HG03097 (cell line): ENCODE results near the gene SOCS1.

Experiments
- ATAC-seq: cut with Tn5 transposase; IDR thresholded peaks from one replicate; pipeline ENCODE4 v1.9.1; 2021; ENCODE audit not compliant: unreplicated experiment, low FRiP score

SOCS1 gene

GRCh38 chr16:11208916-11209665, 46.9 kb downstream of the SOCS1 start:
- ATAC-seq, result no peak

GRCh38 chr16:11207646-11208045, 48.4 kb downstream of the SOCS1 start:
- no peak for ATAC-seq

- no peak for ATAC-seq
Measured at GRCh38 chr16:11205754-11206581, 50.0 kb downstream of the SOCS1 start.

- ATAC-seq, result no peak
Measured at GRCh38 chr16:11205065-11205699, 50.8 kb downstream of the SOCS1 start.

GRCh38 chr16:11204513-11205047, 51.4 kb downstream of the SOCS1 start:
- ATAC-seq, result no peak
